Heart left ventricle (tissue), 13 donors: ENCODE measurements around the gene CCDC82.

Experiments used
- POLR2A ChIP-seq, 2 donors: fragments of 450-650 bp; IDR thresholded peaks; one replicate each; pipeline ENCODE4 v1.6.1; 2017; ENCODE audit warnings: antibody characterized with exemption in 2 of 2, mild to moderate bottlenecking in 2 of 2, moderate library complexity in 2 of 2
- TF ChIP-seq, protein P1 (sequence below), 12 donors: fragments of 200-600 bp; sonication (generic) in 4 of 12; IDR thresholded peaks; one replicate each; pipeline versions ENCODE4 v1.5.0 to v1.8.0; 2018 to 2022; ENCODE audit warnings: antibody characterized with exemption in 12 of 12, mild to moderate bottlenecking in 5 of 12
- donor health status: ischemic (EF 13 %, LVEDD 7.1; RV severe dilation, severe dysfunction).
- donor health status: DM: no; HTN: yes; CAD: no.
- donor health status: DM: no; HTN: no; CAD: no.
- donor health status: ischemic (EF 25% LVEDD 6.9; RV normal size, moderate dysfunction).
- donor health status: ischemic (EF 25% LVEDD 5.7; RV mildly dilated, moderate dysfunction).
- donor health status: ischemic (EF 35%, LVEDD 5.7; RV mildly dilated, moderate dysfunction).
- donor health status: nonischemic (EF 11% LVEDD 7.7; RV severe dilation, severe dysfunction).
- donor health status: DM: yes; HTN: yes; CAD: no.
- donor health status: PGD.
- donor health status: ischemic (EF 29% LVEDD 5.4; RV normal size, mild dysfunction).
- donor health status: nonischemic (EF 23%, LVEDD 6.1; RV moderate dilation, normal function).

DNA sequence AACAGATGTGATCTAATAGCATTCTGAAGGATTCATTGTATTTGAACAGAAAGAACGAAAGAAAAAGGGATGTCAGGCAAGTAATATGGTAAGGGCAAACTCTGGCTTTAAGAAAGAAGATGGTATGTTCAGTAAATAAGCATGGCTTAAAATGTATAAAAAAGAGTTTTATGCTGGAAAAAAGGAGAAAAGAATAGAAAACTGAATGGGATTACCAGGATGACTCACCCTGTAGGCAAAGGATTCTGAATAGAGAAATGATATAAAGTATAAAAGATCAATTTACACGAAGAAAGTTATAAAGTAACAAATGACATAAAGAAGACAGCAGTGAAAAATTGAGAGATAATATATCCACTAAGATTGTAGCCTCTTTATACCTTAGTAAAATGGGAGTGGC is 4.5 kb downstream of the CCDC82 start:
- TF ChIP-seq, protein P1, sequence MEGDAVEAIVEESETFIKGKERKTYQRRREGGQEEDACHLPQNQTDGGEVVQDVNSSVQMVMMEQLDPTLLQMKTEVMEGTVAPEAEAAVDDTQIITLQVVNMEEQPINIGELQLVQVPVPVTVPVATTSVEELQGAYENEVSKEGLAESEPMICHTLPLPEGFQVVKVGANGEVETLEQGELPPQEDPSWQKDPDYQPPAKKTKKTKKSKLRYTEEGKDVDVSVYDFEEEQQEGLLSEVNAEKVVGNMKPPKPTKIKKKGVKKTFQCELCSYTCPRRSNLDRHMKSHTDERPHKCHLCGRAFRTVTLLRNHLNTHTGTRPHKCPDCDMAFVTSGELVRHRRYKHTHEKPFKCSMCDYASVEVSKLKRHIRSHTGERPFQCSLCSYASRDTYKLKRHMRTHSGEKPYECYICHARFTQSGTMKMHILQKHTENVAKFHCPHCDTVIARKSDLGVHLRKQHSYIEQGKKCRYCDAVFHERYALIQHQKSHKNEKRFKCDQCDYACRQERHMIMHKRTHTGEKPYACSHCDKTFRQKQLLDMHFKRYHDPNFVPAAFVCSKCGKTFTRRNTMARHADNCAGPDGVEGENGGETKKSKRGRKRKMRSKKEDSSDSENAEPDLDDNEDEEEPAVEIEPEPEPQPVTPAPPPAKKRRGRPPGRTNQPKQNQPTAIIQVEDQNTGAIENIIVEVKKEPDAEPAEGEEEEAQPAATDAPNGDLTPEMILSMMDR (IDR thresholded peaks at IDR 0.05), result no peak
- no peak for TF ChIP-seq POLR2A (IDR thresholded peaks at IDR 0.05)
